CD14-positive monocyte (primary cell): ENCODE measurements around the gene KRTAP5-5. TPM values are rescaled to one million over a fixed set of nuclear protein-coding genes. Genes with fewer than 3 reads are reported as not detected.

Experiments used
- DNase-seq, 3 donors: peaks; one replicate each; pipeline ENCODE4 v3.0.0-alpha.2; 2011 to 2022
- H2AFZ ChIP-seq: 2 replicates; pipeline ENCODE4 v1.6.0; 2012; ENCODE audit warnings: mild to moderate bottlenecking, low read depth, low read length, inconsistent platforms; ENCODE audit not compliant: insufficient read depth, poor library complexity, severe bottlenecking
- H3K27ac ChIP-seq, 2 donors: 1 replicate in 1 of 2; 2 replicates in 1 of 2; pipeline ENCODE4 v1.5.1; 2012 to 2013; ENCODE audit warnings: low read length in 2 of 2, control low read depth in 1 of 2, inconsistent platforms in 1 of 2, low read depth in 1 of 2, mild to moderate bottlenecking in 1 of 2
- H3K27me3 ChIP-seq, 2 donors: one replicate each; pipeline versions ENCODE4 v1.6.0 to v1.6.1; 2011 to 2013; ENCODE audit warnings: low read length in 2 of 2; ENCODE audit not compliant: control insufficient read depth in 2 of 2, insufficient read depth in 2 of 2
- H3K36me3 ChIP-seq, 2 donors: replicated peaks in 1 of 2; 1 replicate in 1 of 2; 2 replicates in 1 of 2; pipeline versions ENCODE4 v1.5.1 to v1.6.1; 2012 to 2013; ENCODE audit warnings: low read length in 2 of 2, control low read depth in 1 of 2, inconsistent platforms in 1 of 2, mild to moderate bottlenecking in 1 of 2; ENCODE audit not compliant: insufficient read depth in 2 of 2, control insufficient read depth in 1 of 2
- H3K4me1 ChIP-seq, 2 donors: 1 replicate in 1 of 2; 2 replicates in 1 of 2; pipeline versions ENCODE4 v1.5.1 to v1.6.1; 2012 to 2013; ENCODE audit warnings: low read length in 2 of 2, control low read depth in 1 of 2, inconsistent platforms in 1 of 2, mild to moderate bottlenecking in 1 of 2, moderate library complexity in 1 of 2; ENCODE audit not compliant: insufficient read depth in 2 of 2, control insufficient read depth in 1 of 2
- H3K4me2 ChIP-seq: replicated peaks from 2 replicates; pipeline ENCODE3; 2012; ENCODE audit warnings: low read length, moderate library complexity, mild to moderate bottlenecking; ENCODE audit not compliant: poor library complexity, severe bottlenecking; ENCODE audit errors: extremely low read depth
- H3K4me3 ChIP-seq, 3 experiments: fragments of 200-600 bp in 1 of 3; sonication (generic) in 1 of 3; replicated peaks in 1 of 3; 1 replicate in 2 of 3; 2 replicates in 1 of 3; pipeline ENCODE4 v1.5.1; 2011 to 2013; ENCODE audit warnings: low read length in 3 of 3, mild to moderate bottlenecking in 3 of 3, control low read depth in 2 of 3, low read depth in 2 of 3, inconsistent platforms in 1 of 3, moderate library complexity in 1 of 3
- H3K79me2 ChIP-seq: 2 replicates; pipeline ENCODE4 v1.6.0; 2012; ENCODE audit warnings: mild to moderate bottlenecking, control low read depth, inconsistent platforms, low read length, moderate library complexity; ENCODE audit not compliant: insufficient read depth
- H3K9ac ChIP-seq: 2 replicates; pipeline ENCODE4 v1.6.0; 2017; ENCODE audit warnings: low read length, mild to moderate bottlenecking; ENCODE audit not compliant: insufficient read depth, poor library complexity, severe bottlenecking
- H3K9me3 ChIP-seq, 2 donors: replicated peaks in 1 of 2; 1 replicate in 1 of 2; 2 replicates in 1 of 2; pipeline versions ENCODE4 v1.5.1 to v1.6.1; 2012 to 2013; ENCODE audit warnings: low read length in 2 of 2, control low read depth in 1 of 2; ENCODE audit not compliant: control insufficient read depth in 1 of 2, insufficient read depth in 1 of 2
- H4K20me1 ChIP-seq: 2 replicates; pipeline ENCODE4 v1.6.0; 2012; ENCODE audit warnings: mild to moderate bottlenecking, low read length, control low read depth, moderate library complexity; ENCODE audit not compliant: insufficient read depth
- H3K27ac Mint-ChIP-seq, 7 donors: one replicate each; pipeline ENCODE4 v1.8.0; 2020; ENCODE audit warnings: mild to moderate bottlenecking in 7 of 7, mixed read lengths in 7 of 7, moderate library complexity in 6 of 7, inconsistent platforms in 2 of 7
- H3K27me3 Mint-ChIP-seq, 3 donors: one replicate each; pipeline ENCODE4 v1.8.0; 2021 to 2022; ENCODE audit warnings: low read depth in 3 of 3, mild to moderate bottlenecking in 3 of 3, mixed read lengths in 3 of 3, moderate library complexity in 3 of 3, inconsistent platforms in 1 of 3
- H3K36me3 Mint-ChIP-seq, 2 donors: one replicate each; pipeline ENCODE4 v1.8.0; 2020; ENCODE audit warnings: mixed read lengths in 2 of 2, inconsistent platforms in 1 of 2, mild to moderate bottlenecking in 1 of 2
- H3K4me1 Mint-ChIP-seq: one replicate; pipeline ENCODE4 v1.8.0; 2020; ENCODE audit warnings: mild to moderate bottlenecking, mixed read lengths
- H3K4me3 Mint-ChIP-seq, 2 donors: one replicate each; pipeline ENCODE4 v1.8.0; 2020; ENCODE audit warnings: mild to moderate bottlenecking in 2 of 2, mixed read lengths in 2 of 2, moderate library complexity in 1 of 2
- H3K9me3 Mint-ChIP-seq, 7 donors: one replicate each; pipeline ENCODE4 v1.8.0; 2020 to 2022; ENCODE audit warnings: mixed read lengths in 7 of 7, mild to moderate bottlenecking in 6 of 7, moderate library complexity in 6 of 7, inconsistent platforms in 2 of 7
- WGBS: methylation state at CpG from one replicate; pipeline ENCODE4 v1.1.5; 2013; ENCODE audit warnings: missing lambda C conversion rate; ENCODE audit not compliant: insufficient coverage; 5-methylcytosine and 5-hydroxymethylcytosine counted together
- intact Hi-C, 2 donors: fragments of 100-400 bp; cut with micrococcal nuclease; formaldehyde crosslinking; loops; one replicate each; pipeline versions ENCODE4 v1.15.0 to v1.15.1; 2023
- polyA plus RNA-seq, 3 donors: library from polyadenylated mRNA; depleted of rRNA in 1 of 3; unstranded in 2 of 3; stranded (reverse) in 1 of 3; fragments of 300-500 nt in 2 of 3; fragments of >200 nt in 1 of 3; fragmentation: Illumina TruSeq in 2 of 3; gene quantifications; 1 replicate in 2 of 3; 2 replicates in 1 of 3; pipeline ENCODE4 v1.2.3, GENCODE V29; 2012 to 2021
- TF ChIP-seq, protein P1 (sequence below): fragments of 200-600 bp; IDR thresholded peaks from one replicate; pipeline ENCODE4 v1.8.0; 2022; ENCODE audit warnings: antibody characterized with exemption, mild to moderate bottlenecking

Gene KRTAP5-5
- polyA plus RNA-seq, 3 donors, result not detected

DNA sequence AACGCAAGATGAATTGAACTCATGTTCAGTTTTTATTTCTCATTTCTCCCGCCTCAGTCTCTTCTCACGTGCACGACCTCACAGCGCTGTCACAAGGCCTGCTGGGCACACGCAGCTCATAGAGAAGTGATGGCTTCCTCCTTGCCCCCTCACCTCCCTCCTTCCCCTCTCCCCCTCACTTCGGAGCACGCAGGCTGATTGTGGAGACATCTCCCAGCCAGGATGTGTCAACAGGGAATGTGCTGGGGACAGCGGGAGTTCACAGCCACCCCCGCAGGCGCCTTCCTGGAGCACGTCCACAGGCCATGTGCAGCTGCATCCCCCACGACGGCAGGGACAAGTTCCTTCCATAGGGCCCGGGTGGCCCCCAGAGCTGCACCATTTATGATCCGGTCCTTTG is 38.3 kb downstream of the KRTAP5-5 start:
- Histone ChIP-seq H3K4me2 (no peak overlapping the region), H3K27me3 (peaks cover 0 to 21% of the 10 kb centered on the region in 2 donors), H3K9ac (no peak overlapping the region), H3K4me1 (no peaks in the 10 kb centered on the region), H3K4me3 (no peak overlapping the region), H3K9me3 (no peaks in the 10 kb centered on the region), H3K27ac (no peak overlapping the region), H3K36me3 (no peaks in the 10 kb centered on the region), H2AFZ (no peak overlapping the region), H4K20me1 (no peaks in the 10 kb centered on the region), H3K79me2 (no peaks in the 10 kb centered on the region)
- no peak overlapping the region for H3K4me3 Mint-ChIP-seq
- WGBS, result 45% methylated on average over 16 of the region's 16 CpGs
- no peak for DNase-seq
- H3K9me3 Mint-ChIP-seq, result no peaks in the 10 kb centered on the region
- no peaks in the 10 kb centered on the region for H3K36me3 Mint-ChIP-seq
- H3K4me1 Mint-ChIP-seq, result no peaks in the 10 kb centered on the region
- intact Hi-C loops, result no loop called here
- TF ChIP-seq, protein P1, sequence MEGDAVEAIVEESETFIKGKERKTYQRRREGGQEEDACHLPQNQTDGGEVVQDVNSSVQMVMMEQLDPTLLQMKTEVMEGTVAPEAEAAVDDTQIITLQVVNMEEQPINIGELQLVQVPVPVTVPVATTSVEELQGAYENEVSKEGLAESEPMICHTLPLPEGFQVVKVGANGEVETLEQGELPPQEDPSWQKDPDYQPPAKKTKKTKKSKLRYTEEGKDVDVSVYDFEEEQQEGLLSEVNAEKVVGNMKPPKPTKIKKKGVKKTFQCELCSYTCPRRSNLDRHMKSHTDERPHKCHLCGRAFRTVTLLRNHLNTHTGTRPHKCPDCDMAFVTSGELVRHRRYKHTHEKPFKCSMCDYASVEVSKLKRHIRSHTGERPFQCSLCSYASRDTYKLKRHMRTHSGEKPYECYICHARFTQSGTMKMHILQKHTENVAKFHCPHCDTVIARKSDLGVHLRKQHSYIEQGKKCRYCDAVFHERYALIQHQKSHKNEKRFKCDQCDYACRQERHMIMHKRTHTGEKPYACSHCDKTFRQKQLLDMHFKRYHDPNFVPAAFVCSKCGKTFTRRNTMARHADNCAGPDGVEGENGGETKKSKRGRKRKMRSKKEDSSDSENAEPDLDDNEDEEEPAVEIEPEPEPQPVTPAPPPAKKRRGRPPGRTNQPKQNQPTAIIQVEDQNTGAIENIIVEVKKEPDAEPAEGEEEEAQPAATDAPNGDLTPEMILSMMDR, result no peak
- H3K27me3 Mint-ChIP-seq, result peaks cover 24 to 44% (median 28%) of the 10 kb centered on the region in 3 donors
- no peak overlapping the region for H3K27ac Mint-ChIP-seq

DNA sequence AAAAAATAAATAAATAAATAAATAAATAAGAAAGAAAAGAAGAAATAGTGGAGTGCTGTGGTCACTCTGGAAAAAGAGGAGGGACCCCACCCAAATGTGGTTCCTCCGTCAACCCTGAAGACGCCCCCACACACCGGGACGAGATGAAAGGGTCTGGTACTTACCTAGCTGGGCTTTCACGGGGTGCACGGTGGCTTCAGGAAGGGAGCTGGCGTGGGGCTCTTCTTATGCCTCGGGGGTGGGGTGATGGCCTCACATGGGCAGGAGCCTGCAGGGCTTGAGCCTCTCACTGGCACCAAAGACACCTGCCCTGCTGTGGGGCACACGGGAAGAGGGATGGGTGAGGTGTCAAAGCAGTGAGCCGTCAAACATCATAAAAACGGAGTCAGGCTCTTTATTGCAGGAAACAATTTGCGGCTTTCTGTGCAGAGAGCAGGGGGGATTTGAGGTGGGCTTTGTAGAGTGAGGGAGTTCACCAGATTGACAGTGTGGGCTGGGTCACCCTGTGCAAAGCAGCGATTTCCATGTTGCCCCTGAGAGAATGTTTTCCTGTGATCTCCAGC is 39.4 kb downstream of the KRTAP5-5 start:
- DNase-seq, result no peak
- Histone ChIP-seq H3K4me3 (no peak overlapping the region), H4K20me1 (no peaks in the 10 kb centered on the region), H3K9ac (no peak overlapping the region), H3K4me1 (no peaks in the 10 kb centered on the region), H3K27me3 (peaks cover 0 to 21% of the 10 kb centered on the region in 2 donors), H2AFZ (no peak overlapping the region), H3K79me2 (no peaks in the 10 kb centered on the region), H3K9me3 (no peaks in the 10 kb centered on the region), H3K4me2 (no peak overlapping the region), H3K36me3 (no peaks in the 10 kb centered on the region), H3K27ac (no peak overlapping the region)
- WGBS, result 33% methylated on average over 13 of the region's 13 CpGs
- intact Hi-C loops, result no loop called here
- TF ChIP-seq, protein P1, result no peak
- Mint-ChIP-seq H3K9me3 (no peaks in the 10 kb centered on the region), H3K4me1 (no peaks in the 10 kb centered on the region), H3K4me3 (peak overlapping the region in 1 of 2 donors; percentile 59), H3K27ac (no peak overlapping the region), H3K36me3 (no peaks in the 10 kb centered on the region), H3K27me3 (peaks cover 23 to 49% (median 26%) of the 10 kb centered on the region in 3 donors)
